HTR-8/SVneo (cell line): ENCODE results near the gene CCDC186.
"Not testable (repeated sequence)": the region's sequence is repeated elsewhere in the genome, so short reads cannot be mapped to it uniquely, and the experiment has no call there.

Source experiments
- DNase-seq: peaks from one replicate; pipeline ENCODE4 v3.0.0; 2011; ENCODE audit warnings: low spot score, mixed read lengths; ENCODE audit not compliant: insufficient read length
- FAIRE-seq: peaks from 2 replicates; lab custom pipeline; 2011; peaks lifted over from hg19 to GRCh38; lab: Jason Lieb, UNC

Gene CCDC186

DNA sequence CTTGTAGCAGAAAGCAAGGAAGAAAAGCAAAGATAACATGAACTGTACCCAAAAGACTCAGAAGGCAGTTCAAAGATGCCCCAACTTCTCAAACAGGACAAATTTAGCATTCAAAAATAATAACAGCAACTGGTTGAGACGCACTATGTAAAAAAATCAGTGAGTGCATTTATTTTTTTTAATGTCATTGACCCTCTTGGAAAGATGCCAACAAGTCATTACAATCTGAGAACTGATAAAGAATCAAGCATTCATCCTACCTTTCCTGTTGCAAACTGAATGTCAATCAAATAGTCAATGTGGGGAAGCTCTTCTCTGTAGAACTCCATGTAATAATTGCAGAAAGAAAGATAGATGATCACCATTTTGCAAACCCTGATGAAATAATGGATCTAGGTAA lies 1.7 kb upstream of the CCDC186 start:
- DNase-seq (no peak), FAIRE-seq (no peak)

DNA sequence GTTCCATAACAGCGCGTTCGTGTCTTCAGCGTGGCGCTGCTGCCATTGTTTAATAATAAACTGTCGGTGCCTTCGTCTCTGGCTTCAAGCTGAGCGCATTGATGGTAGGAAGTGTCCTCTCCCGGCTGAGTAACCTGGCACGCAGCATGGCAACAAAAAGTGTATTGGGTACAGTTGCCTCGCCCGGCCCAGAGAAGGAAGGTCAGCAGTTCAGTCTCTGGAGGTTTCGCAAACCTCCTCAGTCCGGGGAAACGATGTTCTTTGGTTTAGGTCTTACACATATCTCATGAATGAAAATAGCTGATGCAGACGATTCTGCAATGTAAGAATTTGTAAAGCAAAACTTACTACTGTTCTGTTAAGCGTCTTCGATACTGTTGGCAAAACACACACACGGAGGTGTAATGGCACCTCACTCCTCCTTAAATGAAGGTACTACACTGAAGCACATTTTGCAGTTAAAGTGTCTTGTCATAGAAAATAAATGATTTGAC lies 739 bp upstream of the CCDC186 start:
- DNase-seq (no peak), FAIRE-seq (no peak)

DNA sequence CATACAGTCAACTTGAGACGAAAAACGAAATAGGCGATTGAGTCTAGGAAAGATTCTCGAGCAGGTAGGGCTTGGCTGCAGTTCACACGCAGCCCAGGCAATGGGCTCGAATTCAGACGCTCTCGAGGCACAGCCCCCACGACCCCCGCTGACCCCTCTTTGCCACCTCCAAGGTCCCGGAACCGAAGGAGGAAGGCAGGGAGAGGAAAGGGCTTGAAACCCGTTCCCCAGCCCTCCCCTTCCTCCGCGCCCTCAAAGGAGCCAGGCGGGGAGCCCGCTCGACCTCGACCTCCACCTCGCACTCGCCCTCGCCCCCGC lies 441 bp downstream of the CCDC186 start:
- no peak for DNase-seq
- no peak for FAIRE-seq

DNA sequence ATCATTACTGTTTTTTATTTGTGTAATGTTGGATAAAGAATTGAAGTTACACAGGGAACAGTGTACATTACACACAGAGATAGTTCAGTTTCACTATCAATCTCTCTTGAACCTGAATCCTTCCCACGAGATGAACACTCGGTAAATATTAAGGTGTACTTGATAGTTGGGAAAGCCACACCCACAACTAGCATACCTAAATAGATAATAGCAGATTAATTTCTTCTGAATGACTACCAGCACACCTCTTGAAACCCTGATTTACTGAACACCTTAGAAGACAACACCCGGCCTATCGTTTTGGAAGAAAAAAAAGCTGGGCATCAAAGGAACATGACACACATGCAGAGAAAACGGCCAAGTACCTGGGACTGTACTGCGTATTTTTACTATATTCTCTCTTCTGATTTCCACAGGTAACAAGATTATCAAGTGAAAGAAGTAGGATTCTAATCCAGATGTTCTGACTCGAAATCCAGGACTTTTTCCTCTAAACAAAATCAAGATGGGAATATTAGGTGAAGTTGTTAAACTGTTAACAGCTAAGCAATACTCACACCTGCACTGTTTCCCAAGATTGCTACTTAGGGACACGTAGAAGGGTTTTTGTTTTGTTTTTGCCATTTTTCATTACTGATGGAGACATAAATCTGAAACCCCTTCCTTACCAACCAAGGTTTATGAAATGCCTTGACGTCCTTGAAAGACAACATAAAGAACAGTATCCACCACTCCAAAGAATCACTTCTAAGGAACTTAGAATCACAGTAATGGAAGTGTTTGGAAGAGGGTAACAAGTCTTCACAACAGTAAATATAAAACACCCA lies 1.0 kb downstream of the CCDC186 start:
- FAIRE-seq (no peak), DNase-seq (no peak)

DNA sequence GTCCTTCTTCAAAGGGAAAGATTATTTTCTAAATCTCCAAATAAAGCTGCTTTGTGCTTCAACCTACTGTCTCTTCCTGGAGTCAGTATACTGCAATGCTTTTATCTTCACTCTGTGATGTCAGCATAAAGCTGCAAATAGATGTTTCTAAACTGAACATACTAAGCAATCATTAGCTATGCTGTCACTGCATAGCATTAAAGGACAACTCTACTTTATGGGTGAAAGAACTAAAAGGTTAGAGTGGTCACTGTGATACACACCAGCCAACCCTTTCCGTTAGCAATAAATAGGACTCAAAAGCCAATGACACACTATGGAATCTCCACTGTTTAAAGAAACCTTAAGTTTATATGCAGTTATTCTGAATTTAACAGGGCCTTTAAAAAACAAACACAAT lies 1.8 kb downstream of the CCDC186 start:
- DNase-seq (no peak), FAIRE-seq (no peak)

DNA sequence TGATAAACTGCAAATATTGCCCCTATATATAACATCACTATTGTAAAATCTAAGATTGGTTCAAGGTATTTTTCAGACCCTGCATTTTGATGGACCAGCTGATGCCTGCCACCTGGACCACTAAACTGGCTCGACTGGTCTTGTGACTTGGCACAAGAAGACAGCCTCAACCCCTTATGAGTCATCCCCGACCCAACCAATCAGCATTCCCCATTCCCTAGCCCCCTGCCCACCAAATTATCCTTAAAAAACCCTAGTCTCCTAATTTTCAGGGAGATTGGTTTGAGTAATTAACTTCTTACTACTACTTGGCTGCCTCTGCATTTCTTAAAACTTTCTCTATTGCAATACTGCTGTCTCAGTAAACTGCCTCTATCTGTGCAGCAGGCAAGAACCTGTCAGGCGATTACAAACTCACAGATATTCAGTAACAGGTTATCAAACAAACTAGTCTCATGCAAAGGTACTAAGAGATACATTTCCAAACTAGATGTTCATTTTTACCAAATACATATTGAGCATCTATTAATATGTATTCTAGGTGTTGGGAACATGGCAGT lies 5.5 kb downstream of the CCDC186 start:
- FAIRE-seq (no peak), DNase-seq (no peak)

DNA sequence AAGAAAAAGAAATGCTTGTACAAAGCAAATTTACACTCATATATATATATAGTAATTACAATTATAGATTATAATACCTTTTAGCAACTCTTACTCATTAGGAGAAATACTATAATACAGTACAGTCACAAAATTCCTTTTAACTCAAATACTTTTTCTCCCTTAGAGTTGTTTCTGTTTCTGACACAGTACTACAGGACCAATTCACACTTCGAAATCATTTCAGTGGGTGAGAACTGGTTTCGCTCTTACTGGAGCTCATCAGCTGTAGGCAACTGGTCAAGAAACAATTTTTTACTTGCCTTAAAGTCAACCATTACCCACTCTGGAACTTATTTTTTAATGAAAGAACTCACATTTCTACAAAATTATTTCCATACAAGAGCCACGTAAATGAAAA lies 6.0 kb downstream of the CCDC186 start:
- DNase-seq (no peak), FAIRE-seq (no peak)

DNA sequence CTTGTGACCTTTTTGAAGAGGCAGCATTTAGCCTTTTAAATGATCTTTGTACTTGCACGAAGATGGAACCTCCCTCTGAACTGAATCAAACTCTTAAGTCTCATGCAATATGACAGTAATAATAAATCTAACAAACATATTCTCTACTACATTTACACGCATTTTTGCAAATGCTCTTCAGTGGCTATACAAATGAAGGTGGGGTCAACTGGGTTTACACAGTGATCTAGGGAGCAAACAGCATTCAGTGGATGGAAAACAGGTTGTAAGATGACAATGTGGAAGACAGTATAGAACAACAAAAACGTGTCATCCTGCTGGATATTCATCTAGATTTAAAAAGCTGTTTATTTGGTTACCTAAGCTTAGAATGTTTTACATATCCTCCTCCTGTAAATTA lies 7.5 kb downstream of the CCDC186 start:
- DNase-seq (no peak), FAIRE-seq (no peak)

DNA sequence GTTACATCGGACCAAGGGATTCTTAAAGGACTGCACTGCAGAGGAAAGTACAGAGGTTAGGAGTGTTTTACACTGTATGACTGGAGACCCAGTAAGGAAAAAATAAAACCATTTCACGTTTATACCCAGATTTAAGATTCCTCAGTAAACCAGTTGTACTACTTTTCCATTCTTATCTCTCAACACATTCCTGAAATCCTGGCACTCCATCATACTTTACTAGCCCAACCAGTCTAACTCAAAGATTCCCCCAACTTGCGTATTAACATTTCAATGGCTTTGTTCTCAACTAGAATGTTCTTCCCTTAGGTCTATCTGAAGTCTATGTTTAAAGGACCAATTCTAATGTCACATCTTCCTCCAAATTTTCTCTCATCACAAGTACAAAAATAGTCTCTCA lies 8.0 kb downstream of the CCDC186 start:
- FAIRE-seq (no peak), DNase-seq (no peak)

DNA sequence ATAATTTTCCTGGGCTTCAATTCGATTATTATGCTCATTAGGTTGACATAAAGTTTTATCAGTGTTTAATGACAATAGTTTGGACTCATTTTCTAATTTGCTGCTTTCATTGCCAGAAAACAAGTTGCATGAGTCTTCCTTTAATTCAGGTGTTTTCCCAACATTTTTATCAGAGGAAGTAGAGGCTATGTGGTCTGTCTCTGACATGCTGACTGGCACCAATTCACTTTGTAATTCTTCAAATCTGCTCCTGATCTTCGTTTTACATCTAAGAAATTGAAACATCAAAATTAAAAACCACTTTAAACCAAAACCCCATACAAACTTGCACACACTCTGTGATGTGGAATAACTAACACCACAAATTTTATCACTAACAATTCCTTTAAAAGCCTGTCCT lies 10.9 kb downstream of the CCDC186 start:
- DNase-seq (no peak), FAIRE-seq (no peak)

DNA sequence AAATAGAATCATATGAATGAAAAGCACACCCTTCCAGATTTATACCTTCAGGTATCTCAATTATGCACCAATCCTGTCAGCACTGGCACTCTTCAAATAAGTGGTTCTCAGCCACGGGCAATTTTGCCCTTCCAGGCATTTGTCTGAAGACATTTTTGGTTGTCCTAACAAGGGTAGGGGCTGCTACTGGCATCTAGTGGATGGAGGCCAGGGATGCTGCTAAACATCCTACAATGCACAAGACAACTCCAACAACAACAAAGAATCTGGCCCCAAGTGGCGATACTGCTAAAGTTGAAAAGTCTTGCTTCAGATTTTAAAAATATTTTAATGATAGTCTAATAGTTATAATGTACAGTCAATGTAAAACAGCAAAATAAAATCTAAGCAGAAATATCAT lies 16.1 kb downstream of the CCDC186 start:
- FAIRE-seq (no peak), DNase-seq (no peak)

DNA sequence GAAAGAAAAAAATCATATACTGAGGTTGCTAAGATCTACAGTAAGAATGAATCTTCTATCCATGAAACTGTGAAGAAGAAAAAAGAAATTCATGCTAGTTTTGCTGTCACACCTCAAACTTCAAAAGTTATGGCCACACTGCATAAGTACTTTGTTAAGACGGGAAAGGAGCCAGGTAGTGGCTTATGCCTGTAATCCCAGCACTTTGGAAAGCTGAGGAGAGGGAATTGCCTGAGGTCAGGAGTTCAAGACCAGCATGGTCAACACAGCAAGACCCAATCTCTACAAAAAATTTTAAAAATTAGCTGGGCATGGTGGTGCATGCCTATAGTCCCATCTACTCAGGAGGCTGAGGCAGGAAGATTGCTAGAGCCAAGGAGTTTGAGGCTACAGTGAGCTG lies 22.1 kb downstream of the CCDC186 start:
- no peak for DNase-seq
- no peak for FAIRE-seq

DNA sequence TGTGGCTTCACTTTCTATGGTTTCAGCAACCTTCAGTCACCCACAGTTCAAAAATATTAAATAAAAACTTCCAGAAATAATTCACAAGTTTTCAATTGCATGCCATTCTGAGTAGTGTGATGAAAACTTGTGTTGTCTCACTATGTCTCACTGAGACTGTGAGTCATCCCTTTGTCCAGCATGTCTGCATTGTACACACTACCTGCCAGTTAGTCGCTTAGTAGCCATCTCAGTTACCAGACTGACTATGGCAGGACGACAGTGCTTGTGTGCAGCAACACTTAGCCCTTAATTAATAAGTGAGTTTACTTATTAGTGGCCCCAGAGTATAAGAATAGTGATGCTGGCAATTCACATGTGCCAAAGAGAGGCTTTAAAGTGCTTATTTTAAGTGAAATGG lies 22.5 kb downstream of the CCDC186 start:
- DNase-seq (no peak), FAIRE-seq (no peak)

DNA sequence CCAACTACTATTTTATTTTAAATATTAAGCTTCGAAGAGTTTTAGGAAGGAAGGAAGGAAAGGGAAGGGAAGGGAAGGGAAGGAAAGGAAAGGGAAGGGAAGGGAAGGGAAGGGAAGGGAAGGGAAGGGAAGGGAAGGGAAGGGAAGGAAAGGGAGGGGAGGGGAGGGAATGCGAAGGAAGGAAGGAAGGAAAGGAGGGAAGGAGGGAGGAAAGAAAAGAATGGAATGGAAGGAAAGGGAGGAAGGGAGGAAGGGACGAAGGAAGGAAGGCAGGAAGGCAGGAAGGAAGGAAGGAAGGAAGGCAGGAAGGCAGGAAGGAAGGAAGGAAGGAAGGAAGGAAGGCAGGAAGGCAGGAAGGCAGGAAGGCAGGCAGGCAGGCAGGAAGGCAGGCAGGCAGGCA lies 24.5 kb downstream of the CCDC186 start:
- not testable (repeated sequence) for DNase-seq, FAIRE-seq

DNA sequence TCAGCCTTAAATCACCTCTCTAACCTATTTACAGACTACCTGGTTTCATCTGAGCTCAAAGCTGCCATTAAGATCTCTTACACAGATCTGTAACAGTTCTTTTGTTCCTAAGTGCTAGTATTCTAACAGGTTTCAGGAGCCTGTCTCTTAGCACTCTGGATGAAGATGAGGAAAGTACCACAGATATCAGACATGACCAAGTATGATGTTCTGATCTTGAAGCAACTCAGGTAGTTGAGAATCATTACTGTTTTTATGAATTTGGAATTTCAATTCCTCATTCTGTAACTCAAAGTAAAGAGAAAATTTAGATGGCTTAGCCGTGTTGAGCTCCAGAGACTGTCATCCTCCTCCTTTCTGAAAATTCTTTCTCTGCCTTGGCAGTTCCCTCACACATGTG lies 30.8 kb downstream of the CCDC186 start:
- no peak for FAIRE-seq
- DNase-seq: no peak

DNA sequence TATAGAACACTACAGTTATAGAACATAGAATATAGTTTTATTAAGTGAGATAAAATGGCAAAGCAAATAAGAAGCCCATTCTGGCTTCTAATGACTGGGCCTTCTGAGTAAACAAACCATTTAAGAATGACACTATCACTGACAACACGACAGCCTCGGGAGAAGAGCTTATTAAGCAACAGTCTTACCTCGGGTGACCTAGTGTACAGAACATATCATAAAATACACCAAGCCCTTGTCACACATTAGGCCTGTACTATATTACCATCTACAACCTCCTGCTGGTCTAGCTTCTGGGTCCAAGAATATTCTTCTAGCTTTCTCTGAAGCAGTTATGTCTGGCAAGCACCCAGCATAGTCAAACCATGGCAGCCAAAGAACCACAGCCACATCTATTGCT lies 32.0 kb downstream of the CCDC186 start:
- FAIRE-seq: no peak

DNA sequence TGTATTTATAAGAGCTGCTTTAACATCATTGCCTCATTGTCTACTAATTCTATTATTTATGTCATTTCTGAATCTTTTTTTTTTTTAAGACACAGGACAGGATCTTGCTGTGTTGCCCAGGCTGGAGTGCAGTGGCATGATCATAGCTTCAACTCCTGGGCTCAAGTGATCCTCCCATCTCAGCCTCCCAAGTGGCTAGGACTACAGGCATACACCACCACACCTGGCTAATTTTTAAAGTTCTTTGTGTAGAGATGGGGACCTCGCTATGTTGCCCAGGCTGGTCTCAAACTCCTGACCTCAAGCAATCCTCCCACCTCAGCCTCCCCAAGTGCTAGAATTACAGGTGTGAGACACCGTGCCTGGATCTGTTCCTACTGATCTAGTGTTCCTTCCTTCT lies 33.2 kb downstream of the CCDC186 start:
- not testable (repeated sequence) for FAIRE-seq, DNase-seq

More for the DNA sequence above, 32.0 kb downstream of the CCDC186 start:
- DNase-seq: no peak

DNA sequence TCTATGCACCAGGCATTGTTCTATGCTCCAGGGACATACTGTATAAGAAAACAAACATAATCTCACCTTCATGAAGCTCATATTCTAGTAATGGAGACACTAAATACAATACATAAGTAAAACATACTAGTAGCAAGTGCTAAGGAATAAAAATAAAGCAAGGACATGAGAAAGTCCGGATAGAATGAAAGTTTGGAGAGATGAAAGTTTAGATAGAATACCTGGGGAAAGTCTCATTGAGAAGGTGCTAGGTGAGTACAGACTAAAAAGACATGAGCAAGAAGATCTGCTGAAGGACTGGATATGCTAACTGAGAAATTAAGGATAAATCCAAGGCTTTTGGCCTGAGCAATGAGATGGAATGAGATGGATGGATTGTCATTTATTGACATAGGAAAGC lies 34.0 kb downstream of the CCDC186 start:
- DNase-seq (no peak), FAIRE-seq (no peak)

DNA sequence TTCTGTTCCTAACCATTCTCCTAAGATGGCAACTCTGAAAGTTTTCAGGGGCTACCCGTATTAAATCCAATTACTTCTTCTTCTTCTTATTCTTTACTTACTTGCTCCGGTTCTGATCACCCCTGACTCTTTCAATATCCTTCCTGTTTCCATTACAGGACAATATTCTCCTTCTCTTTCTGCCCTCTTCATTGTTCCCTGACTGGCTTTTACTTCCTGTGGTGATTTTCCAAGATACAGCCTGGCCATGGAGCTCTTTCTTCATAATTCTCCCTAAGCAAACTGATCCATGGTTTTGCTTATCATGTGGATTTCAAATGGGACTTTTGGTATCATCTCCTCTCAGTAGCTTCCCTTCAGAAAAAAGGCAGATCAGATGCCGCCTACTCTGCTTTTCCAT lies 35.4 kb downstream of the CCDC186 start:
- FAIRE-seq (no peak), DNase-seq (no peak)

DNA sequence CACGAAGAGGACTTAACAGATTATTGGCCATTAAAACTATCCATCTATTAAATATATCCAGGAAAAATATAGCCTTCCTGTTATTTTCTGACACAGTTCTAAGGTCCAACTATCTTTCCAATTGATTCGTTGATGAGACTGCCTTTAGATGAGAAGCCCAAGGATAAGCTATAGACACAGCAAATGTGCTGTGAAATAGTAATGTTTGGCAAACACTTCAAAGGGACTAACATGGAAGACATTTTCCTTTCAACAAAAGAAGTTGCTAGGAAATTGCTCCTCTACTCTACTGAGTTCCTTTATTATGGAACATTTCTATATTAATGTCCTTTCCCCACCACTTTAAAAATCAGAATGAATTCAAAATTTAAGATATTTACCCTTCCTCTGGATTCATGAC lies 38.5 kb downstream of the CCDC186 start:
- no peak for DNase-seq
- FAIRE-seq: no peak

DNA sequence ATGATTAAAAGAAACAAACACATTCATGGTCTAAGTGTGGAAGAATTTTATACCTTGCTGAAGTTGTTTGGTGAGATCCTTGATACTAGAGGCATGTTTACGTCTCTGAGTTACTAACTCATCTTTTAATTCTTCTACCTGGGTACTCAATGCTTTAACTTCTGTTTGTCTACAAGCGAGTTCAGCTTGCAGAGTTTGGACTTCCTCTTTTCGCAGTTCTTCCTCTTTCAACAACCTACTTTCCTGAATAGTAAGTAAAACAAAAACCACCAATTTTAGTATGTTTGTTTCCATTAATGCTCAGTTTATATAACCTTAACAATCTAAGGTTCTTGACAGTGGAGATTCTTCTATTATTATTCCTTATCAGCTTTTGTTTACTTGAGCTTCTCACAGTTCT lies 42.9 kb downstream of the CCDC186 start:
- no peak for FAIRE-seq
- no peak for DNase-seq

DNA sequence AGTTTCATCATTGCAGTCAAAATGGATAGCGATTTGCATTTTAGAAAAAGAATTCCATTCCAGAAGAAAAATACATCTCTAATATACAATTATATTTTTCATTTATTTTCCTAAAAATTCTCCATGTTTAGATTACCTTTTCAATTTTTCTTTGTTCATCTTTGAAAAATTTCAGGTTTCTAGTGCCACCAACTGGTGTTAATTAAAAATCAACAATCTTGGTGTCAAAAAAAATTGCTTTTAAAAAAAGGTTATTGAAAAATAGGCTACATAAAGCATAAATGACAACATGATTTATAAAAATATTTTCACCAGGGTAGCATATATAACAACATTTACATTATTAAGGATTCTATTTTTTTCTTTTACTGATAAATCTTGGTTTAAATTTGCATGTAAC lies 53.0 kb downstream of the CCDC186 start:
- FAIRE-seq: no peak
- DNase-seq: no peak
